RWPE1 (cell line): ENCODE data around the gene ZEB2.

Experiments
- CTCF ChIA-PET: fragments of 350-600 bp; sonication (Branson Sonifier 250); formaldehyde crosslinking; extraction: SDS; loops from one replicate; lab custom pipeline; 2021; lab: Yijun Ruan, JAX
- POLR2A ChIA-PET: fragments of 400-600 bp; formaldehyde crosslinking; extraction: SDS; loops from one replicate; lab custom pipeline; 2020; ENCODE audit warnings: antibody characterized with exemption; ENCODE audit not compliant: low non-redundant PET; lab: Yijun Ruan, JAX
- DNase-seq: peaks from one replicate; pipeline ENCODE4 v3.0.0; 2012; ENCODE audit warnings: low spot score
- H3K27ac ChIP-seq: fragments of 450-650 bp; 2 replicates; pipeline ENCODE4 v1.5.1; 2017
- CTCF ChIP-seq: fragments of 450-650 bp; conservative IDR thresholded peaks from 2 replicates; pipeline ENCODE4 v1.5.1; 2017; ENCODE audit warnings: low read depth, mild to moderate bottlenecking

ZEB2 gene

DNA sequence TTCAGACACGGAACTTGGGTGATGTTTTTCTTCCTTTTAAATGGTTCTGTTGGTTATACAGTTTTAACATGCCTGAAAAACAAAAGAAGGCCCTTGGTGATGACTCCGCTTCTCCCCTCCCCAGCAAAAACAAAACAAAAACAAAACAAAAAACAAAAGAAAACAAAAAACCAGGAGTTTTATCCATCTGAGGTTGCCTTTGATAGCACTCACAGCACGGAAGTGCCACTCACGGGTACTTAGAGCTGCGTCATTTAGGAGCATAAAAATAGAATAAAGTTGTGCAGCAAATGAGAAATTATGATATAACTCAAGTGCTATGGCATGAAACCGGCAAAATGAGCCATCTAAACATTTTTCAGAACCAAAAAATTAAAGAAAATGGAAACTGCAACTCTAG, 57.7 kb downstream of the ZEB2 start:
- no peak for DNase-seq
- no peak for TF ChIP-seq CTCF
- H3K27ac ChIP-seq, result no peak overlapping the region
- ChIA-PET CTCF (no interaction called here), POLR2A (no interaction called here)

DNA sequence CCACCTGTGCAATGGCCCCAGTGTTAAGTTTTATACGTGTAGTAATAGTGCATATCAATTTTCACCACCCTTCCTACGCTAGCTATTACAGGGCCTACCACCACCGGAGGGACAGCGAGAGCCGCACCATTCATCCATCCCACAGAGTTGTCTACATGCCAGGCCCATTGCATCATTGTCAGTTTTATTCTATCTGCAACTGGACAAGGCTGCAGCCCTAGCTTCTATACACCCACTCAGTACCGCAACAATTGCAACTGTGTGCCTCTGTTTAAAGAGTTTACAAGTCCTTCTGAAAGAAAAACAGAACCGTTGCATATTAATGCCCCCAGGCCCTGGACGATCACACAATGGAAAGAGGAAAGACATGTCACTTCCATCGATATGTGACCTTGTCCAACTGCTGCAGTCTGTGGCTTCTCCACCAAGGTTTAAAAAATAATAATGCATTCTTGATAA, 58.6 kb downstream of the ZEB2 start:
- POLR2A ChIA-PET, result no interaction called here
- no peak for TF ChIP-seq CTCF
- H3K27ac ChIP-seq, result no peak overlapping the region
- DNase-seq, result no peak
- CTCF ChIA-PET, result no interaction called here

- no peak for TF ChIP-seq CTCF
- no peak for DNase-seq
- ChIA-PET CTCF (no interaction called here), POLR2A (no interaction called here)
- no peak overlapping the region for H3K27ac ChIP-seq
These were observed 59.1 kb downstream of the ZEB2 start for GRCh38 chr2:144460727-144461307.

DNA sequence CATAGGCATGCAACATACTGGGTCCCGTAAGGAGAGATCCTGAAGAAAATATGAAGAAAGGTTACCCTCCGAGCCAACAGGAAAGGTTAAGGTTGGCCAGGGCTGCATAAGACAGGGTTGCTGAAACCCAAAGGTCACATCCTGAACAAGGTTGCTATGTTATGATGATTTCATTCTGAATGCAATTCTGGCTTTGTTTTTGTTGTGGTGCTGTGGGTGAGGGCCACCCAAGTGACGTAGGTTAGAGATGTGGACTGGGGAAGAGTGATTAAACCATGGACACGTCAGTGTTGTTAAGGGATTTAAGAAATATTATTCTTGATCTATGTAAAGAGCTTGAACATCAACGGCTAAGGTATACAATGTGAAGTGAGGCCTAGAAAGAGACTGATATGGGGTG, 60.0 kb downstream of the ZEB2 start:
- no peak for DNase-seq
- ChIA-PET CTCF (no interaction called here), POLR2A (no interaction called here)
- TF ChIP-seq CTCF, result no peak
- H3K27ac ChIP-seq, result no peak overlapping the region

GRCh38 chr2:144459286-144459685, 60.6 kb downstream of the ZEB2 start:
- H3K27ac ChIP-seq, result no peak overlapping the region

GRCh38 chr2:144458541-144458940, 61.4 kb downstream of the ZEB2 start:
- ChIA-PET CTCF (interaction anchor here (0.7 kb wide), 1 partner anchor 95 kb away, joined by 3 read pairs; no protein-coding TSS in a partner anchor), POLR2A (no interaction called here)
- TF ChIP-seq CTCF, result no peak
- no peak for DNase-seq
- H3K27ac ChIP-seq, result no peak overlapping the region

More at GRCh38 chr2:144459286-144459685, 60.6 kb downstream of the ZEB2 start:
- ChIA-PET POLR2A (no interaction called here), CTCF (no interaction called here)
- no peak for DNase-seq
- no peak for TF ChIP-seq CTCF
